Measurements from ENCODE around the gene ULBP1. TPM values are rescaled to one million over a fixed set of nuclear protein-coding genes. Genes with fewer than 3 reads are reported as not detected.

ULBP1 gene
- 0.73 to 1.3 TPM (median 1.00 TPM) in 5 replicates for total RNA-seq (2022; extraction: Qiagen RNA extraction; ENCODE audit: low read depth)

GRCh38 chr6:149963462-149964307 lies at the start of gene ULBP1:
TSS of gene ULBP1 (plus strand) at chr6:149963943. CDS start at chr6:149964050, 107 bp downstream.

GRCh38 chr6:149922642-149923326 lies 41.0 kb upstream of the ULBP1 start, which contains the start of gene RAET1G:
TSS of gene RAET1G (minus strand) at chr6:149923121. CDS start at chr6:149923010, 111 bp downstream.

DNA sequence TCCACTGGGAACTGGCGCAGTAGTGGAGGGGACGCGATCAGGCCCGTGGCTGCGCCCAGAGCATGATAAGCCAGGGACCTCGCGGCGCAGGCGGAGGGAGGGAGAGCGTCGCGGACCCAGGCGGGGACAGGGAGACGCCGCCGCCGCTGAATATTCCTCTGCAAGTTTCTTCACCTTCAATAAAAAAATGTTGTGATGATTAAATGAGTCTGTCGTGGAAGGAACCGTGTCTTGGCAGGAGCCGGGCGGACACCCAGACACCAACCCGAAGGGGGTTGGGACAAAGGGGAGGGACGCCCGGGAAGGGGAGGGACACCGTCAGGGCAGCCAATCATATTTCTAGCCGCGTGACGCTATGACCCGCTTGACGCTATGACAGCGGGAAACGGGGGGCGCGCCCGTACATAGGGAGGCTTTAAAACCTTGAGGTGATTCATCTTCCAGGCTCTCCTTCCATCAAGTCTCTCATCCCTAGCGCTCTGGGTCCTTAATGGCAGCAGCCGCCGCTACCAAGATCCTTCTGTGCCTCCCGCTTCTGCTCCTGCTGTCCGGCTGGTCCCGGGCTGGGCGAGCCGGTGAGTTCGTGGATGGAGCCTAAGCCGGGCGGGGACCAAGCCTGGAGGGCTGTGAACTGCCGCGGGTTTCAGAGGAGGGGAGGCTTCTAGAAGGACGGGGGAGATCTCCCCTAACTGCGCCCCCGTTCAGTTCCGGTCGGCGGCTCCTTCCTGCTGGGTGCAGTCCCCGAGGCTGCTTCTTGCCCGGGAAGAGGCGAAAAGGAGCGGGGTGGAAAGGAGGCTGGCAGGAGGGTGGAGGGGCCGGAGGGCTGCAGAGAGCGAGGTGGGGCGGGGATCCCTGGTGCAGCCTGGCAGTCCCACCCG lies 21.9 kb upstream of the ULBP1 start, which contains the start of gene ULBP2:
ULBP2 (plus strand) TSS at position 432 of the 878 bp plus-strand sequence; CDS start at position 491, 59 bp downstream.

Other genes with a start within 250 kb of the ULBP1 start
- 5.5 to 9.6 TPM (median 7.2 TPM) in 5 replicates for gene LATS1, start 245.8 kb upstream of the ULBP1 start, total RNA-seq (2022; extraction: Qiagen RNA extraction; ENCODE audit: low read depth)
- gene NUP43, start 217.4 kb upstream of the ULBP1 start, total RNA-seq (2022; extraction: Qiagen RNA extraction; ENCODE audit: low read depth), result 10.3 to 15.5 TPM (median 15.2 TPM) in 5 replicates
- 83.5 to 91.6 TPM (median 87.4 TPM) in 5 replicates for gene PCMT1, start 214.2 kb upstream of the ULBP1 start, total RNA-seq (2022; extraction: Qiagen RNA extraction; ENCODE audit: low read depth)
- 23.6 to 43.8 TPM (median 38.1 TPM) in 5 replicates for gene LRP11, start 99.6 kb upstream of the ULBP1 start, total RNA-seq (2022; extraction: Qiagen RNA extraction; ENCODE audit: low read depth)
- gene RAET1E, start 65.8 kb upstream of the ULBP1 start, total RNA-seq (2022; extraction: Qiagen RNA extraction; ENCODE audit: low read depth), result 2.1 to 4.1 TPM (median 2.7 TPM) in 5 replicates
- gene RAET1G, start 40.8 kb upstream of the ULBP1 start, total RNA-seq (2022; extraction: Qiagen RNA extraction; ENCODE audit: low read depth), result 7.7 to 10.6 TPM (median 9.8 TPM) in 5 replicates
- 3.3 to 4.3 TPM (median 3.9 TPM) in 5 replicates for gene ULBP2, start 21.9 kb upstream of the ULBP1 start, total RNA-seq (2022; extraction: Qiagen RNA extraction; ENCODE audit: low read depth)
- 0.32 to 0.49 TPM (median 0.38 TPM) in 3 of 5 replicates, not detected in the others for gene RAET1L, start 61.6 kb downstream of the ULBP1 start, total RNA-seq (2022; extraction: Qiagen RNA extraction; ENCODE audit: low read depth)
- 3.4 to 5.0 TPM (median 3.6 TPM) in 5 replicates for gene ULBP3, start 105.2 kb downstream of the ULBP1 start, total RNA-seq (2022; extraction: Qiagen RNA extraction; ENCODE audit: low read depth)
- 1.1 to 1.7 TPM (median 1.5 TPM) in 5 replicates for gene PPP1R14C, start 179.1 kb downstream of the ULBP1 start, total RNA-seq (2022; extraction: Qiagen RNA extraction; ENCODE audit: low read depth)

Measured in A549 treated with ZK216348 at 1 μM for 4 hours (cell line).